A549 treated with CORT108297 at 1 μM for 4 hours (cell line): ENCODE results near the gene PRSS1. TPM values are rescaled to one million over a fixed set of nuclear protein-coding genes. Genes with fewer than 3 reads are reported as not detected.

Experiments used
- total RNA-seq: library from RNA; stranded (reverse); fragments of 200-300 nt; extraction: Qiagen RNA extraction; gene quantifications from 5 replicates; pipeline ENCODE4 v1.2.3, GENCODE V29; 2022

The PRSS1 gene
- not detected in 5 replicates for total RNA-seq

GRCh38 chr7:142749218-142749993 is at the start of gene PRSS1:
TSS of gene PRSS1 (plus strand) at chr7:142749472. CDS start at chr7:142749485, 13 bp downstream.

GRCh38 chr7:142770661-142771352 is 21.5 kb downstream of the PRSS1 start, which contains the start of gene PRSS2:
TSS of gene PRSS2 (plus strand) at chr7:142770970. CDS start at chr7:142770983, 13 bp downstream.

Other genes starting within 250 kb of the PRSS1 start
- not detected in 5 replicates for gene PRSS2, start 21.5 kb downstream of the PRSS1 start, total RNA-seq
- gene EPHB6, start 105.6 kb downstream of the PRSS1 start, total RNA-seq = 0.24 to 0.44 TPM (median 0.32 TPM) in 5 replicates
- gene TRPV6, start 136.3 kb downstream of the PRSS1 start, total RNA-seq = not detected in 5 replicates
- not detected in 5 replicates for gene TRPV5, start 184.3 kb downstream of the PRSS1 start, total RNA-seq
- not detected in 5 replicates for gene LLCFC1, start 190.0 kb downstream of the PRSS1 start, total RNA-seq
- gene KEL, start 212.9 kb downstream of the PRSS1 start, total RNA-seq = not detected in 5 replicates